DOHH2 (cell line): ENCODE measurements around the gene ABLIM2.

Source experiments
- CTCF ChIP-seq: fragments of 200-600 bp; sonication (generic); IDR thresholded peaks from one replicate; pipeline ENCODE4 v1.5.1; 2014; ENCODE audit warnings: antibody characterized with exemption, mild to moderate bottlenecking, low read depth, low read length; ENCODE audit not compliant: poor library complexity, severe bottlenecking
- EZH2phosphoT487 ChIP-seq: fragments of 200-600 bp; sonication (generic); IDR thresholded peaks from 2 replicates; pipeline ENCODE4 v1.6.1; 2017; ENCODE audit warnings: borderline replicate concordance, mild to moderate bottlenecking, antibody characterized with exemption, low read length, moderate library complexity, mixed read lengths

- TF ChIP-seq CTCF = no peak
- no peak for TF ChIP-seq EZH2phosphoT487
Measured at GRCh38 chr4:8072235-8072968, 86.2 kb downstream of the ABLIM2 start.
